CD14-positive monocyte (primary cell): Measurements from ENCODE around the gene PRRT4. TPM values are rescaled to one million over a fixed set of nuclear protein-coding genes. Genes with fewer than 3 reads are reported as not detected.

Experiments
- DNase-seq, 3 donors: peaks; one replicate each; pipeline ENCODE4 v3.0.0-alpha.2; 2011 to 2022
- H2AFZ ChIP-seq: 2 replicates; pipeline ENCODE4 v1.6.0; 2012; ENCODE audit warnings: mild to moderate bottlenecking, low read depth, low read length, inconsistent platforms; ENCODE audit not compliant: insufficient read depth, poor library complexity, severe bottlenecking
- H3K27ac ChIP-seq, 2 donors: 1 replicate in 1 of 2; 2 replicates in 1 of 2; pipeline ENCODE4 v1.5.1; 2012 to 2013; ENCODE audit warnings: low read length in 2 of 2, control low read depth in 1 of 2, inconsistent platforms in 1 of 2, low read depth in 1 of 2, mild to moderate bottlenecking in 1 of 2
- H3K27me3 ChIP-seq, 2 donors: one replicate each; pipeline versions ENCODE4 v1.6.0 to v1.6.1; 2011 to 2013; ENCODE audit warnings: low read length in 2 of 2; ENCODE audit not compliant: control insufficient read depth in 2 of 2, insufficient read depth in 2 of 2
- H3K36me3 ChIP-seq, 2 donors: replicated peaks in 1 of 2; 1 replicate in 1 of 2; 2 replicates in 1 of 2; pipeline versions ENCODE4 v1.5.1 to v1.6.1; 2012 to 2013; ENCODE audit warnings: low read length in 2 of 2, control low read depth in 1 of 2, inconsistent platforms in 1 of 2, mild to moderate bottlenecking in 1 of 2; ENCODE audit not compliant: insufficient read depth in 2 of 2, control insufficient read depth in 1 of 2
- H3K4me1 ChIP-seq, 2 donors: 1 replicate in 1 of 2; 2 replicates in 1 of 2; pipeline versions ENCODE4 v1.5.1 to v1.6.1; 2012 to 2013; ENCODE audit warnings: low read length in 2 of 2, control low read depth in 1 of 2, inconsistent platforms in 1 of 2, mild to moderate bottlenecking in 1 of 2, moderate library complexity in 1 of 2; ENCODE audit not compliant: insufficient read depth in 2 of 2, control insufficient read depth in 1 of 2
- H3K4me2 ChIP-seq: replicated peaks from 2 replicates; pipeline ENCODE3; 2012; ENCODE audit warnings: low read length, moderate library complexity, mild to moderate bottlenecking; ENCODE audit not compliant: poor library complexity, severe bottlenecking; ENCODE audit errors: extremely low read depth
- H3K4me3 ChIP-seq, 3 experiments: fragments of 200-600 bp in 1 of 3; sonication (generic) in 1 of 3; replicated peaks in 1 of 3; 1 replicate in 2 of 3; 2 replicates in 1 of 3; pipeline ENCODE4 v1.5.1; 2011 to 2013; ENCODE audit warnings: low read length in 3 of 3, mild to moderate bottlenecking in 3 of 3, control low read depth in 2 of 3, low read depth in 2 of 3, inconsistent platforms in 1 of 3, moderate library complexity in 1 of 3
- H3K79me2 ChIP-seq: 2 replicates; pipeline ENCODE4 v1.6.0; 2012; ENCODE audit warnings: mild to moderate bottlenecking, control low read depth, inconsistent platforms, low read length, moderate library complexity; ENCODE audit not compliant: insufficient read depth
- H3K9ac ChIP-seq: 2 replicates; pipeline ENCODE4 v1.6.0; 2017; ENCODE audit warnings: low read length, mild to moderate bottlenecking; ENCODE audit not compliant: insufficient read depth, poor library complexity, severe bottlenecking
- H3K9me3 ChIP-seq, 2 donors: replicated peaks in 1 of 2; 1 replicate in 1 of 2; 2 replicates in 1 of 2; pipeline versions ENCODE4 v1.5.1 to v1.6.1; 2012 to 2013; ENCODE audit warnings: low read length in 2 of 2, control low read depth in 1 of 2; ENCODE audit not compliant: control insufficient read depth in 1 of 2, insufficient read depth in 1 of 2
- H4K20me1 ChIP-seq: 2 replicates; pipeline ENCODE4 v1.6.0; 2012; ENCODE audit warnings: mild to moderate bottlenecking, low read length, control low read depth, moderate library complexity; ENCODE audit not compliant: insufficient read depth
- H3K27ac Mint-ChIP-seq, 7 donors: one replicate each; pipeline ENCODE4 v1.8.0; 2020; ENCODE audit warnings: mild to moderate bottlenecking in 7 of 7, mixed read lengths in 7 of 7, moderate library complexity in 6 of 7, inconsistent platforms in 2 of 7
- H3K27me3 Mint-ChIP-seq, 3 donors: one replicate each; pipeline ENCODE4 v1.8.0; 2021 to 2022; ENCODE audit warnings: low read depth in 3 of 3, mild to moderate bottlenecking in 3 of 3, mixed read lengths in 3 of 3, moderate library complexity in 3 of 3, inconsistent platforms in 1 of 3
- H3K36me3 Mint-ChIP-seq, 2 donors: one replicate each; pipeline ENCODE4 v1.8.0; 2020; ENCODE audit warnings: mixed read lengths in 2 of 2, inconsistent platforms in 1 of 2, mild to moderate bottlenecking in 1 of 2
- H3K4me1 Mint-ChIP-seq: one replicate; pipeline ENCODE4 v1.8.0; 2020; ENCODE audit warnings: mild to moderate bottlenecking, mixed read lengths
- H3K4me3 Mint-ChIP-seq, 2 donors: one replicate each; pipeline ENCODE4 v1.8.0; 2020; ENCODE audit warnings: mild to moderate bottlenecking in 2 of 2, mixed read lengths in 2 of 2, moderate library complexity in 1 of 2
- H3K9me3 Mint-ChIP-seq, 7 donors: one replicate each; pipeline ENCODE4 v1.8.0; 2020 to 2022; ENCODE audit warnings: mixed read lengths in 7 of 7, mild to moderate bottlenecking in 6 of 7, moderate library complexity in 6 of 7, inconsistent platforms in 2 of 7
- CTCF ChIP-seq: fragments of 200-600 bp; IDR thresholded peaks from one replicate; pipeline ENCODE4 v1.8.0; 2022; ENCODE audit warnings: antibody characterized with exemption, mild to moderate bottlenecking
- WGBS: methylation state at CpG from one replicate; pipeline ENCODE4 v1.1.5; 2013; ENCODE audit warnings: missing lambda C conversion rate; ENCODE audit not compliant: insufficient coverage; 5-methylcytosine and 5-hydroxymethylcytosine counted together
- intact Hi-C, 2 donors: fragments of 100-400 bp; cut with micrococcal nuclease; formaldehyde crosslinking; loops; one replicate each; pipeline versions ENCODE4 v1.15.0 to v1.15.1; 2023
- polyA plus RNA-seq, 3 donors: library from polyadenylated mRNA; depleted of rRNA in 1 of 3; unstranded in 2 of 3; stranded (reverse) in 1 of 3; fragments of 300-500 nt in 2 of 3; fragments of >200 nt in 1 of 3; fragmentation: Illumina TruSeq in 2 of 3; gene quantifications; 1 replicate in 2 of 3; 2 replicates in 1 of 3; pipeline ENCODE4 v1.2.3, GENCODE V29; 2012 to 2021
- small RNA-seq: library from RNA; depleted of rRNA; stranded (forward); fragments of <200 nt; gene quantifications from one replicate; pipeline ENCODE3, GENCODE V24; 2012; ENCODE audit warnings: low read depth; ENCODE audit not compliant: insufficient read length

Gene PRRT4
- polyA plus RNA-seq, 3 donors = 1.1 TPM; not detected in 2

- Mint-ChIP-seq H3K4me3 (no peak overlapping the region), H3K27me3 (peaks cover 0 to 3% (median 0%) of the 10 kb centered on the region in 3 donors), H3K36me3 (peaks cover 34 to 40% of the 10 kb centered on the region in 2 donors), H3K27ac (no peak overlapping the region), H3K4me1 (peaks cover 11% of the 10 kb centered on the region), H3K9me3 (peaks cover 0 to 4% (median 0%) of the 10 kb centered on the region in 7 donors)
- Histone ChIP-seq H3K36me3 (peaks cover 16 to 27% of the 10 kb centered on the region in 2 donors), H3K4me1 (peaks cover 0 to 6% of the 10 kb centered on the region in 2 donors), H3K27me3 (no peaks in the 10 kb centered on the region), H3K9ac (no peak overlapping the region), H3K4me2 (no peak overlapping the region), H3K27ac (no peak overlapping the region), H3K9me3 (no peaks in the 10 kb centered on the region), H3K4me3 (no peak overlapping the region), H2AFZ (no peak overlapping the region), H4K20me1 (no peaks in the 10 kb centered on the region), H3K79me2 (no peaks in the 10 kb centered on the region)
- intact Hi-C loops = no loop called here
- TF ChIP-seq CTCF = no peak
- DNase-seq = no peak
- 84% methylated on average over 7 of the region's 10 CpGs for WGBS
Measured at GRCh38 chr7:128302139-128302538, 59.4 kb downstream of the PRRT4 start.

Small RNAs within 50 kb of the gene (small RNA-seq; reads per million reads assigned to genes)
- gene RNU7-27P = not detected

Other genes with a start within 250 kb of the PRRT4 start
- gene LEP, start 120.4 kb downstream of the PRRT4 start, polyA plus RNA-seq = under 1 TPM in 2 of 3 donors, not detected in 1; 0.12 to 0.13 TPM
- gene RBM28, start 17.8 kb downstream of the PRRT4 start, polyA plus RNA-seq = 10 to 100 TPM in 1 of 3 donors, 1 to 10 TPM in 2; 4.0 to 14.4 (median 4.9) TPM
- 100 to 1,000 TPM; 110 to 259 (median 152) TPM for gene IMPDH1, start 48.3 kb upstream of the PRRT4 start, polyA plus RNA-seq
- gene HILPDA, start 94.2 kb upstream of the PRRT4 start, polyA plus RNA-seq = 1 to 10 TPM; 2.0 to 7.9 (median 2.6) TPM
- 10 to 100 TPM in 2 of 3 donors, 1 to 10 TPM in 1; 7.5 to 11.1 (median 10.1) TPM for gene METTL2B, start 115.1 kb upstream of the PRRT4 start, polyA plus RNA-seq